Measurements from ENCODE around the gene SLC35G6.
"Not testable (repeated sequence)": the region's sequence is repeated elsewhere in the genome, so short reads cannot be mapped to it uniquely, and the experiment has no call there.

Gene SLC35G6
- 0 to 0.58 (median 0) reads per million in 3 experiments for total RNA-seq

GRCh38 chr17:7481275-7481674 lies at the start of gene SLC35G6:
TSS of gene SLC35G6 (plus strand) at chr17:7481446. CDS start at chr17:7481517, 71 bp downstream.
- DNase-seq = not testable (repeated sequence)

GRCh38 chr17:7432296-7432695 lies 49.0 kb upstream of the SLC35G6 start:
- no peak for DNase-seq

DNA sequence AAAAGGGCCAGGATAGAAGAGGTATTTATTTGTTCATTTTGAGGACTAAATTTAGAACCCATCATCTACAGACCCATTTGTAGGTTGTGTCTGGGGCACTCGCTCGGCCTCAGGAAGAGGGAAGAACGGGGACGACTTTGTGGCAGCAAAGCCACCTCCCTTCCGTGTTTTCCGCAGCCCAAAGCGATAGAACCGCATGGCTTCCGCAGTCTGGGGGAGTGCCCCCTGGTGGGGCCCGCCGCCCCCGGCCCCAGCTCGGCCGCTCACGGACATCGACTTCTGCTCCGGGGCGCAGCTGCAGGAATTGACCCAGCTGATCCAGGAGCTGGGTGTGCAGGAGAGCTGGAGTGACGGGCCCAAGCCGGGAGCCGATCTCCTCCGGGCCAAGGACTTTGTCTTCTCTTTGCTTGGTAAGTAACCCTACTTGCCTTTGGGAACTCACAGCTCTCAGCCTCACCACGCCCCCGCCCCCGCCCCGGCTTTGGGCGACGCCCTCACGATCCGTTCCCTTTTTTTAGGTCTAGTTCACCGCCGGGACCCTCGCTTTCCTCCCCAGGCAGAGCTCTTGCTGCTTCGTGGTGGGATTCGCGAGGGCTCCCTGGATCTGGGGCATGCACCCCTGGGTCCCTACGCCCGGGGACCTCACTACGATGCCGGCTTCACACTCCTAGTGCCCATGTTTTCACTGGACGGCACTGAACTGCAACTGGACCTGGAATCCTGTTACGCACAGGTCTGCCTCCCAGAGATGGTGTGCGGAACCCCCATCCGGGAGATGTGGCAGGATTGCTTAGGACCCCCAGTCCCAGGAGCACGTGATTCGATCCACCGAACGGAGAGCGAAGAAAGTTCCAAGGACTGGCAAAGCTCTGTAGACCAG lies 45.3 kb upstream of the SLC35G6 start:
- DNase-seq = peak; percentile 72

DNA sequence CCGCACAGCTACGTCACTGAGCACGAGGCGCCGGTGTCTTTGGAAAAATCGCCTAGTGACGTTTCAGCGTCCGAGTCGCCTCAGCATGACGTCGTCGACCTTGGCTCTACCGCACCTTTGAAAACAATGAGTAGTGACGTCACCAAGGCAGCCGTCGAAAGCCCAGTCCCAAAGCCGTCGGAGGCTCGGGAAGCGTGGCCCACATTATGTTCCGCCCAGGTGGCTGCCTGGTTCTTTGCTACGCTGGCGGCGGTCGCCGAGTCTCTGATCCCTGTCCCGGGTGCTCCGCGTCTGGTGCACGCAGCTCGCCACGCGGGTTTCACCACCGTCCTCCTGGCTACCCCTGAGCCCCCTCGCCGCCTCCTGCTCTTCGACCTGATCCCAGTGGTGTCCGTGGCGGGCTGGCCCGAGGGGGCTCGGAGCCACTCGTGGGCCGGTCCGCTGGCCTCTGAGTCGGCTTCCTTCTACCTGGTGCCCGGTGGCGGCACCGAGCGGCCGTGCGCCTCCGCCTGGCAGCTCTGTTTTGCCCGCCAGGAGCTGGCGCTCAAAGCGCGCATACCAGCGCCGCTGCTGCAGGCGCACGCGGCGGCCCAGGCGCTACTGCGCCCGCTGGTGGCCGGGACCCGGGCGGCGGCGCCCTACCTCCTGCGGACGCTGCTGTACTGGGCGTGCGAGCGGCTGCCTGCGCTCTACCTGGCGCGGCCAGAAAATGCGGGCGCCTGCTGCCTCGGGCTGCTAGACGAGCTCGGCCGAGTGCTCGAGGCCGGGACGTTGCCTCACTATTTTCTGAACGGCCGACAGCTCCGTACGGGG lies 44.5 kb upstream of the SLC35G6 start:
- peak; percentile 80 for DNase-seq

GRCh38 chr17:7437369-7437863 lies 43.8 kb upstream of the SLC35G6 start:
- no peak for DNase-seq

GRCh38 chr17:7437950-7438614 lies 43.2 kb upstream of the SLC35G6 start:
- peak; percentile 35 for DNase-seq

- no peak for DNase-seq
Measured at GRCh38 chr17:7438656-7439460, 42.4 kb upstream of the SLC35G6 start.

- DNase-seq = no peak
Measured at GRCh38 chr17:7439462-7440112, 41.7 kb upstream of the SLC35G6 start, which contains the start of gene FGF11. TSS of gene FGF11 (plus strand) at chr17:7439512. CDS start at chr17:7439621, 109 bp downstream.

DNA sequence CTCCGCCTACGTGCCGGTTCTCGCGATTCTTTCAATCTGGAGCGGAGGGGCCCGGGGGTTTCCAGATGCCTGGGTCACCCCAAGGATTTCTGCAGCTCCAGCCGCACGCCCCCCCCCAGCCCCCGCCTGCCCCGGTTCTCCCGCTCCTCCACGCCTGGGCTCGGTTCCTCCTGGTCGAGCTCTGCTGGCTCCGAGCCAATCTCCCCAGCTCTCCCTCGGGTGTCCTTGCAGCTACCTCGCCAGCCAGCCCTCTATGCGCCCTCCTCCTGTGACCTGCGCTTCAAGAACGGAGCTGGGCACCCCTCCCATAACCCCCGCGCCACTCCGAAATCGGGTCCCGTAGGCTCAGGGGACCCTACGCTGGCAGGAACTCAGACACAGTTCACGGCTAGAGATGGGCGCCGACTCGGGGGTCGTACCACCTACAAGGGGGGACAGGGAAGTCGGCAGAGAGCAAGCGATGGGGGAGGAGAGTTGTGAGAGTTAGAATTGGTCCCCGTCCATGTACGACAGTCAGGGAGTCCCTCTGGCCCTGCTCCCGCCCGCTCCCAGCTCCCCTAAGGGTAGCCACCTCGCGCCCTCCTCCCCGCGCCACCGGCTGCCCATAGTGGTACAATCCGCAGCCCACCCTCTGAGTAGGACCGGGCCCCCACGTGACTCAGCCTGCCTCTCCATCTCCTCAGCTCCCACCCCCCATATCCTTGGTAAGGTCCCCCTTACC lies 41.0 kb upstream of the SLC35G6 start:
- DNase-seq = peak; percentile 15

- no peak for DNase-seq
Measured at GRCh38 chr17:7440834-7441195, 40.4 kb upstream of the SLC35G6 start.

DNA sequence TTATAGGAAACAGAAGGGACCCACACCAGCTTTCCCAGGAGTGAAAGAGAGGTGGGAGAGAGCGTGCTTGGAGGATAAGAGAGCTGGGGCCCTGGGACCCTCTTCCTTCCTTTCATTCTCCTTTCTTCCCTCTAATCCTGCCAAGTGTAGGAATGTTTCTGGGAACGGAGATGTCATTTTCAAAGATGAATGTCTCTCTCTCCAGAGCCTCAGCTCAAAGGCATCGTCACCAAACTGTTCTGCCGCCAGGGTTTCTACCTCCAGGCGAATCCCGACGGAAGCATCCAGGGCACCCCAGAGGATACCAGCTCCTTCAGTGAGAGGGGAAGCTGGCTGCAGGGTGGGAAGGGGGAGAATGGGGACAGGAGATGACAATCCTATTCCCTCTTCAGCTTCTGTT lies 40.0 kb upstream of the SLC35G6 start:
- DNase-seq = no peak

GRCh38 chr17:7442142-7442541 lies 39.1 kb upstream of the SLC35G6 start:
- no peak for DNase-seq

DNA sequence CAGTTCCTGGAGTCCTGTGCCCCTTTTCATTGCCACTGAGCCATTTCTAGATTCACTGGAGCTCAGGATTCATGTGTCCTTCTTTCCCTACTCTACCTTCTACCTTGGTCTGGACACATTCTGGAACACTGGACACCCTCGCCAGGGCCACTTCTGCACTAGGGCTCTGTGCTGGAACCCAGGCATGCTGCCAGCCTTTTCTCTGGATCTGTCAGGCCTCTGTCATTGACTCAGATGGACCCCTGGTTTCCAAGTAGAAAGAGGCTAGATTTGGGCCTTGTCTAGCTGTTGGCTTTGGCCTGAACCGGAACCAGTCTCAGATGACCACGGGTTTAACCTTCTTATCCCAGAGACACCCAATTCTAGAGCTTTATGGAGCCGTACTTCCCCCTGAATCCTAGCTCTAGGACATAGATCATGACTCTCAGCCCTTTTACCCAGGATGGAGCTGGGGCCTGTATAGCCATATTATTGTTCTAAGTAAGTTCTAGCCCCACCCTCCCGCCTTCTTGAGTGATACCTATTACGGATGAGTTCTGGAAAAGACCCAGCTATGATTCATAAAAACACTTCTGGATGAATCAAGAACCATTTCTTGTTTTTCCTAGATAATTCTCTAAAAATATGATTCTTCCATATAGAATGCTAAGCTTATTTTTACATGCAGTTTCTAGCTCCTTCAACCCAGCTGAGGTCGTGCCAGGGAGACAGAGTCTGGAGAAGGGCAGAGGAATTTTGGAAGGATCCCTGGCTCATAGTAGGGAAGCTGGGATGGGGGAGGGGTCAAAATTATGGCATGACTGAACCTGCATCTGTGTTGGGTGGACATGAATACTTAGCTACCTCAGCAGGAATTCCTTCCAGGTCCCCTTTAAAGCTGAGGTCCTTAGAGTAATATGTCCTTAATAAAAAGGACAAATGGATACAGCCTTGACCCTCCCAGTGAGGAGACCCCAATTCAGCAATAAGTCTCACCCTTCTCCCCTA lies 37.5 kb upstream of the SLC35G6 start:
- DNase-seq = no peak

DNA sequence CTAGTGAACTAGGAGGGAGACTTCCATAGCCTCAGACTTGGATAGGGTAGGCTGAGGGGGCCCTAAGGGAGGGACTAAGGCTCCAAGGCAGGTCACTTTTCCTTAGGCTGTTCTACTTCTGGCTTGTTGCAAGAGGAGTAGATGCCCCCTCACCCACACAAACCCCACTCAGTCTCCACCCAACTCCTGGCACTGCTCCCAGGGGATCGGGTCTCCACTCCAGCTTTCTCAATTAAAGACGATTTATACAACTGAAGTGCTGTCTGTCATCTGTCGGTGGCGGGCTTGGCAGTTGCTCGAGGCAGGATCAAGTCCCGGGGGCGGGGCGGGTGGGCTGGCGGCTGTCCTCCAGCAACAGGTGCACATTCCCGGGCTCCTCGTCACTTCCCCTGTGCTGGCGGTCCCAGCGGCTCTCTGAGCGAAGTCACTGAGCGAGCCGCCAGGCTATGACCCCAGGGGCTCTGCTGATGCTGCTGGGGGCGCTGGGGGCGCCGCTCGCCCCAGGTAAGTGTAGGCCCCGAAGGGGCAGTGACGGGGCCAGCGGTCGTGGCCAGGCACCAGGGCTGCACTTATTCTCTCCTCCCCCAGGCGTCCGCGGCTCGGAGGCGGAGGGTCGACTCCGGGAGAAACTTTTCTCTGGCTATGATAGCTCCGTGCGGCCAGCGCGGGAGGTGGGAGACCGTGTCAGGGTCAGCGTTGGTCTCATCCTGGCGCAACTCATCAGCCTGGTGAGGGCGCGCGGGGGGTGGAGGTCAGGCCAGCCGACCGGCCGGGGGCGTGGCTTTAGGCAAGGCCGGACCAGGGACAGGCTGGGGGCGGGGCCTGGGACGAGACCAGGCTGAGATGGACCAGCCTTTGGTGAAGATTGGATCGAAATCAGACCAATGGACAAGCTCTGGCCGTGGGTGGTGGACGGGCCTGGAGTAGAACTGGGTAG lies 36.3 kb upstream of the SLC35G6 start, which contains the start of gene CHRNB1:
Gene CHRNB1 (plus strand): TSS at position 380 of the 937 bp plus-strand sequence. CDS start 67 bp downstream, at position 447.
- DNase-seq = no peak

DNA sequence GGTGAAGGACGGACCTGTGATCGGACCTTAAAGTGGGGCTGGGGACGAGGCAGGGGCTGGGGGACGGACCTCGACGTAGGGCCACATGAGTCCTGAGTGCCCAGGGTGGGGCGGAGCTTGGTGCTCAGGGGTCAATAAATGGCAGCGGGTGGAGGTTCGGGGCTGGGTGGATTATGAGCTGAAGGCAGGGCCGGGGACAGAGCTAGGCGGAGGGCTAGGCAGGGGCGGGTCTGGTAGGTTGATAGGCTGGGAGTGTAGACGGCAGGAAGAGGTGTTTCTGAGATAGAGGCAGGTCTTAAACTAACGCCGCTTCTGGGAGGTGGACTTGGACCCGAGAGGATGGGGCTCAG lies 35.7 kb upstream of the SLC35G6 start:
- peak; percentile 41 for DNase-seq

DNA sequence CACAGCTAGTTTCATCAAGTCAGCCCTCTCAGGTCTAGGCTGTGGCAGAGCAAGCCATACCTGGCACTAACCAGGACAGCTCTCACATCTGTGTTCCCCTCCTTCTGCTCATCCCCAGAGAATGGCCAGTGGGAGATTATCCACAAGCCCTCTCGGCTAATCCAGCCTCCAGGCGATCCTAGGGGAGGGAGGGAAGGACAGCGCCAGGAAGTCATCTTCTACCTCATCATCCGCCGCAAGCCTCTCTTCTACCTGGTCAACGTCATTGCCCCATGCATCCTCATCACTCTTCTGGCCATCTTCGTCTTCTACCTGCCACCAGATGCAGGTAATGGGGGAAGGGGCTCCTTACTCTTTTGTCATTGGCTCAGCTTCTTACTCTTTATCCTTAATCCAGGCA lies 32.8 kb upstream of the SLC35G6 start:
- DNase-seq = no peak

DNA sequence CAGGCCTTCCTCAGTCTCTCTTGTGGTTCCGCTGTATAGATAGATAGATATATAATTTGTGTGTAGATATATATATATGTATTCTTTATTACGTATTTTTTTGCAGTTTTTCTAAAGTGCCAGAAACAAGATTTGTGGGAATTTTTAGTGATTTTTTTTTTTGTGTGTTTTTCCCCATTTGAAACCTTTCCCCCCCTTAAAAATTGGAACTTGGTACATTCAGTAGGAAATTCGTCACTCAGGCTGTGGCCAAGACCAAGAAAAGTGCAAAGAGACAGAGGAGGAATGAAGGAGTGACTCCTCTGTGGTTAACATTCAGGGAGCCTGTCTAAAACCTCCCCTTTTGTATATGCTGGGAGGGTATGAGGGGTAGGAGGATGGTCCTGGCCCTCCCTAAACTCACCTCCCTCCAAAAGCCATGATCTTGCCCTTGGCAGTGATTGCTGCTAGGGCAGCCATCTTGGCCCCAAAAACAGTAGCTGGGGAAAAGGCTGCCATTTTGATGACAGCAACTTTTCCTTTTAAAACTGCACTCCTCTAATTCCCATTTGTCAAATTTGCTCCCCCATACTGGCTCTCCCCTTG lies 21.2 kb upstream of the SLC35G6 start:
- DNase-seq = no peak

Measured in central memory CD4-positive, alpha-beta T cell (primary cell).